ENCODE measurements around the gene TMEM59L.

Gene TMEM59L

DNA sequence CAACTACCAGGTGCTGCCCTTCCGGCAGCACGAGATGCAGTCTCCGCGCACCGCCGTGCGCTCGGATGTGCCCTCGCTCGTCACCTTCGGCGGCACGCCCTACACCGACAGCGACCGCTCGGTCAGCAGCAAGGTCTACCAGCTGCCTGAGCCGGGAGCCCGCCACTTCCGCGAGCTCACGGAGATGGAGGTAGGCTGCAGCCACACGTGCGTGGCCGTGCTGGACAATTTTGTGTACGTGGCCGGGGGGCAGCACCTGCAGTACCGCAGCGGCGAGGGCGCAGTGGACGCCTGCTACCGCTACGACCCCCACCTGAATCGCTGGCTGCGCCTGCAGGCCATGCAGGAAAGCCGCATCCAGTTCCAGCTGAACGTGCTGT, 55.6 kb downstream of the TMEM59L start (continued):
- TF ChIP-seq ZBTB21 (tag by site-specific recombination; IDR thresholded peaks at IDR 0.05) (no peak), ZNF548 (tag by site-specific recombination; IDR thresholded peaks at IDR 0.05) (no peak), ZNF677 (tag by site-specific recombination; IDR thresholded peaks at IDR 0.05) (no peak), ZNF791 (tag by site-specific recombination; IDR thresholded peaks at IDR 0.05) (no peak), ZBTB8A (tag by site-specific recombination; IDR thresholded peaks at IDR 0.05) (no peak), ATF2 (tag by site-specific recombination; IDR thresholded peaks at IDR 0.05; ENCODE audit: low read depth) (no peak)
- TF ChIP-seq, protein P1, sequence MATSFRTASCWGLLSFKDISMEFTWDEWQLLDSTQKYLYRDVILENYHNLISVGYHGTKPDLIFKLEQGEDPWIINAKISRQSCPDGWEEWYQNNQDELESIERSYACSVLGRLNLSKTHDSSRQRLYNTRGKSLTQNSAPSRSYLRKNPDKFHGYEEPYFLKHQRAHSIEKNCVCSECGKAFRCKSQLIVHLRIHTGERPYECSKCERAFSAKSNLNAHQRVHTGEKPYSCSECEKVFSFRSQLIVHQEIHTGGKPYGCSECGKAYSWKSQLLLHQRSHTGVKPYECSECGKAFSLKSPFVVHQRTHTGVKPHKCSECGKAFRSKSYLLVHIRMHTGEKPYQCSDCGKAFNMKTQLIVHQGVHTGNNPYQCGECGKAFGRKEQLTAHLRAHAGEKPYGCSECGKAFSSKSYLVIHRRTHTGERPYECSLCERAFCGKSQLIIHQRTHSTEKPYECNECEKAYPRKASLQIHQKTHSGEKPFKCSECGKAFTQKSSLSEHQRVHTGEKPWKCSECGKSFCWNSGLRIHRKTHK (tag by site-specific recombination; IDR thresholded peaks at IDR 0.05): no peak

GRCh38 chr19:18668744-18669523, 56.3 kb downstream of the TMEM59L start:
- H3K36me3 ChIP-seq (ENCODE audit: control insufficient read depth in 2 of 2, insufficient read depth in 1 of 2, low read length in 2 of 2): peaks cover 0 to 27% of the 10 kb centered on the region in 2 experiments; a peak in 2 of 3 replicates
- H3K4me1 ChIP-seq (ENCODE audit: control insufficient read depth, insufficient read depth, low read length): no peaks in the 10 kb centered on the region
- H3K9me3 ChIP-seq (ENCODE audit: control insufficient read depth, insufficient read depth, low read depth, low read length): no peaks in the 10 kb centered on the region
- POLR2A ChIA-PET: no interaction called here
- CTCF ChIA-PET: no interaction called here
- H3K27ac ChIP-seq (ENCODE audit: extremely low read depth, low read depth, low read length): no peak overlapping the region
- TF ChIP-seq ZNF366 (tag by site-specific recombination; conservative IDR thresholded peaks at IDR 0.05): no peak
- no peak for TF ChIP-seq SCRT1 (tag by site-specific recombination; IDR thresholded peaks at IDR 0.05; ENCODE audit: borderline replicate concordance)
- no peak for TF ChIP-seq ZNF354C (tag by site-specific recombination; IDR thresholded peaks at IDR 0.05; ENCODE audit: borderline replicate concordance, low read depth)
- no peak for TF ChIP-seq BCL11A (tag by site-specific recombination; IDR thresholded peaks at IDR 0.05; ENCODE audit: low read depth)
- TF ChIP-seq ZNF549 (tag by site-specific recombination; IDR thresholded peaks at IDR 0.05): no peak
- no peak for TF ChIP-seq ZNF175 (tag by site-specific recombination; IDR thresholded peaks at IDR 0.05)
- TF ChIP-seq ZNF639 (tag by site-specific recombination; IDR thresholded peaks at IDR 0.05): no peak
- no peak for TF ChIP-seq HOXA7 (CRISPR knock-in tag; IDR thresholded peaks at IDR 0.05; ENCODE audit: borderline replicate concordance)
- TF ChIP-seq ZNF664 (tag by site-specific recombination; IDR thresholded peaks at IDR 0.05): no peak
- TF ChIP-seq ZNF623 (tag by site-specific recombination; IDR thresholded peaks at IDR 0.05): no peak
- no peak for TF ChIP-seq ZNF677 (tag by site-specific recombination; IDR thresholded peaks at IDR 0.05)
- TF ChIP-seq OVOL3 (tag by site-specific recombination; IDR thresholded peaks at IDR 0.05): no peak
- no peak for TF ChIP-seq ZNF626 (tag by site-specific recombination; IDR thresholded peaks at IDR 0.05)
- TF ChIP-seq ZNF423 (tag by site-specific recombination; IDR thresholded peaks at IDR 0.05): no peak
- no peak for TF ChIP-seq ZNF776 (tag by site-specific recombination; IDR thresholded peaks at IDR 0.05; ENCODE audit: borderline replicate concordance)
- TF ChIP-seq, protein P2, sequence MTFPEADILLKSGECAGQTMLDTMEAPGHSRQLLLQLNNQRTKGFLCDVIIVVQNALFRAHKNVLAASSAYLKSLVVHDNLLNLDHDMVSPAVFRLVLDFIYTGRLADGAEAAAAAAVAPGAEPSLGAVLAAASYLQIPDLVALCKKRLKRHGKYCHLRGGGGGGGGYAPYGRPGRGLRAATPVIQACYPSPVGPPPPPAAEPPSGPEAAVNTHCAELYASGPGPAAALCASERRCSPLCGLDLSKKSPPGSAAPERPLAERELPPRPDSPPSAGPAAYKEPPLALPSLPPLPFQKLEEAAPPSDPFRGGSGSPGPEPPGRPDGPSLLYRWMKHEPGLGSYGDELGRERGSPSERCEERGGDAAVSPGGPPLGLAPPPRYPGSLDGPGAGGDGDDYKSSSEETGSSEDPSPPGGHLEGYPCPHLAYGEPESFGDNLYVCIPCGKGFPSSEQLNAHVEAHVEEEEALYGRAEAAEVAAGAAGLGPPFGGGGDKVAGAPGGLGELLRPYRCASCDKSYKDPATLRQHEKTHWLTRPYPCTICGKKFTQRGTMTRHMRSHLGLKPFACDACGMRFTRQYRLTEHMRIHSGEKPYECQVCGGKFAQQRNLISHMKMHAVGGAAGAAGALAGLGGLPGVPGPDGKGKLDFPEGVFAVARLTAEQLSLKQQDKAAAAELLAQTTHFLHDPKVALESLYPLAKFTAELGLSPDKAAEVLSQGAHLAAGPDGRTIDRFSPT (tag by site-specific recombination; IDR thresholded peaks at IDR 0.05): no peak
- TF ChIP-seq ZNF777 (tag by site-specific recombination; IDR thresholded peaks at IDR 0.05; ENCODE audit: borderline replicate concordance): no peak
- TF ChIP-seq OSR2 (tag by site-specific recombination; IDR thresholded peaks at IDR 0.05): no peak
- TF ChIP-seq SP7 (tag by site-specific recombination; IDR thresholded peaks at IDR 0.05): no peak
- TF ChIP-seq ZNF600 (tag by site-specific recombination; IDR thresholded peaks at IDR 0.05): no peak
- H3K4me3 ChIP-seq (ENCODE audit: low read depth, low read length): no peak overlapping the region
